ENCODE results near the gene DCTN5. TPM values are rescaled to one million over a fixed set of nuclear protein-coding genes. Genes with fewer than 3 reads are reported as not detected.

DCTN5 gene
- total and polyA plus RNA-seq, 2 experiments from 2014 or later: 23.3 to 31.7 TPM

DNA sequence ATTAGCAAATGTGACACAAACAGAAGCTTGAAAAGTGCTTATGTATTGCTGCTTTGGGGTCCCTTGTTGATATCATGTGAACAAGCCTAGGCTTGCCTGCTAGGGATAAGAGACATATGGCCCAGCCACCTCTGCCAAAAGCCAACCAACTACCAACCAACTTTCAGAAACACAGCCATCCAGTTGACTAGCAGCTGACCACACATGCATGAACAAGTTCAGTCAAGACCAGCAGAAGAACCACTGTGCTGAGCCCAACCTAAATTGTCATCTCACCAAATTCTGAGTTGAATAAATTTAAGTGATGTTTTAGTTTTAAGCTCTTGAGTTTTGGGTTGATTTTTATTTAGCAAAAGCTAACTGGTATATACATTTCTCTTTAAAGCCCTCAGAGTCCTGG lies 68.3 kb downstream of the DCTN5 start:
- no peaks in the 10 kb centered on the region for H3K79me2 ChIP-seq
- H3K4me3 ChIP-seq: no peak overlapping the region
- H3K36me3 ChIP-seq (replicated peaks; ENCODE audit: insufficient read depth, low read depth): no peaks in the 10 kb centered on the region
- peaks cover 32% of the 10 kb centered on the region for H3K27me3 ChIP-seq
- no peaks in the 10 kb centered on the region for H3K9me2 ChIP-seq (replicated peaks; ENCODE audit: insufficient read depth)
- no peaks in the 10 kb centered on the region for H4K20me1 ChIP-seq (ENCODE audit: insufficient read depth, poor library complexity, severe bottlenecking)
- no peak for DNase-seq (ENCODE audit: low spot score)
- H3K9me3 ChIP-seq (ENCODE audit: low read depth): no peaks in the 10 kb centered on the region
- H3K27ac ChIP-seq: no peak overlapping the region
- H3K4me2 ChIP-seq: no peak overlapping the region
- no peak overlapping the region for H2AFZ ChIP-seq
- H3K4me1 ChIP-seq (ENCODE audit: insufficient read depth): no peaks in the 10 kb centered on the region
- TF ChIP-seq EZH2phosphoT487 (IDR thresholded peaks at IDR 0.05; ENCODE audit: low read depth, severe bottlenecking, unreplicated experiment) (no peak), EZH2 (IDR thresholded peaks at IDR 0.05; ENCODE audit: borderline replicate concordance) (no peak)
- TF ChIP-seq, protein P1, sequence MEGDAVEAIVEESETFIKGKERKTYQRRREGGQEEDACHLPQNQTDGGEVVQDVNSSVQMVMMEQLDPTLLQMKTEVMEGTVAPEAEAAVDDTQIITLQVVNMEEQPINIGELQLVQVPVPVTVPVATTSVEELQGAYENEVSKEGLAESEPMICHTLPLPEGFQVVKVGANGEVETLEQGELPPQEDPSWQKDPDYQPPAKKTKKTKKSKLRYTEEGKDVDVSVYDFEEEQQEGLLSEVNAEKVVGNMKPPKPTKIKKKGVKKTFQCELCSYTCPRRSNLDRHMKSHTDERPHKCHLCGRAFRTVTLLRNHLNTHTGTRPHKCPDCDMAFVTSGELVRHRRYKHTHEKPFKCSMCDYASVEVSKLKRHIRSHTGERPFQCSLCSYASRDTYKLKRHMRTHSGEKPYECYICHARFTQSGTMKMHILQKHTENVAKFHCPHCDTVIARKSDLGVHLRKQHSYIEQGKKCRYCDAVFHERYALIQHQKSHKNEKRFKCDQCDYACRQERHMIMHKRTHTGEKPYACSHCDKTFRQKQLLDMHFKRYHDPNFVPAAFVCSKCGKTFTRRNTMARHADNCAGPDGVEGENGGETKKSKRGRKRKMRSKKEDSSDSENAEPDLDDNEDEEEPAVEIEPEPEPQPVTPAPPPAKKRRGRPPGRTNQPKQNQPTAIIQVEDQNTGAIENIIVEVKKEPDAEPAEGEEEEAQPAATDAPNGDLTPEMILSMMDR (IDR thresholded peaks at IDR 0.05; ENCODE audit: poor library complexity): no peak

GRCh38 chr16:23710008-23710407 lies 68.7 kb downstream of the DCTN5 start:
- no peak overlapping the region for H3K4me2 ChIP-seq
- H3K9me2 ChIP-seq (replicated peaks; ENCODE audit: insufficient read depth): no peaks in the 10 kb centered on the region
- H3K4me3 ChIP-seq: no peak overlapping the region
- no peaks in the 10 kb centered on the region for H3K9me3 ChIP-seq (ENCODE audit: low read depth)
- H2AFZ ChIP-seq: no peak overlapping the region
- no peak overlapping the region for H3K27ac ChIP-seq
- TF ChIP-seq, protein P1 (IDR thresholded peaks at IDR 0.05; ENCODE audit: poor library complexity): no peak
- TF ChIP-seq EZH2 (IDR thresholded peaks at IDR 0.05; ENCODE audit: borderline replicate concordance) (no peak), EZH2phosphoT487 (IDR thresholded peaks at IDR 0.05; ENCODE audit: low read depth, severe bottlenecking, unreplicated experiment) (no peak)
- DNase-seq (ENCODE audit: low spot score): no peak
- H4K20me1 ChIP-seq (ENCODE audit: insufficient read depth, poor library complexity, severe bottlenecking): no peaks in the 10 kb centered on the region
- 77% methylated on average over 2 of the region's 2 CpGs for WGBS (ENCODE audit: low lambda C conversion rate, missing lambda C conversion rate)
- H3K4me1 ChIP-seq (ENCODE audit: insufficient read depth): no peaks in the 10 kb centered on the region
- no peaks in the 10 kb centered on the region for H3K36me3 ChIP-seq (replicated peaks; ENCODE audit: insufficient read depth, low read depth)
- H3K79me2 ChIP-seq: no peaks in the 10 kb centered on the region
- peaks cover 36% of the 10 kb centered on the region for H3K27me3 ChIP-seq

- Histone ChIP-seq H3K9me3 (ENCODE audit: low read depth) (no peaks in the 10 kb centered on the region), H3K79me2 (no peaks in the 10 kb centered on the region), H4K20me1 (ENCODE audit: insufficient read depth, poor library complexity, severe bottlenecking) (no peaks in the 10 kb centered on the region), H3K27me3 (peaks cover 36% of the 10 kb centered on the region), H3K27ac (no peak overlapping the region), H2AFZ (no peak overlapping the region), H3K9me2 (replicated peaks; ENCODE audit: insufficient read depth) (no peaks in the 10 kb centered on the region), H3K4me1 (ENCODE audit: insufficient read depth) (no peaks in the 10 kb centered on the region), H3K36me3 (replicated peaks; ENCODE audit: insufficient read depth, low read depth) (no peaks in the 10 kb centered on the region), H3K4me3 (no peak overlapping the region), H3K4me2 (no peak overlapping the region)
- DNase-seq (ENCODE audit: low spot score): no peak
- WGBS (ENCODE audit: low lambda C conversion rate, missing lambda C conversion rate): 90% methylated on average over 3 of the region's 3 CpGs
- TF ChIP-seq EZH2phosphoT487 (IDR thresholded peaks at IDR 0.05; ENCODE audit: low read depth, severe bottlenecking, unreplicated experiment) (no peak), EZH2 (IDR thresholded peaks at IDR 0.05; ENCODE audit: borderline replicate concordance) (no peak)
- TF ChIP-seq, protein P1 (IDR thresholded peaks at IDR 0.05; ENCODE audit: poor library complexity): no peak
Measured at GRCh38 chr16:23710504-23710903, 69.2 kb downstream of the DCTN5 start.

DNA sequence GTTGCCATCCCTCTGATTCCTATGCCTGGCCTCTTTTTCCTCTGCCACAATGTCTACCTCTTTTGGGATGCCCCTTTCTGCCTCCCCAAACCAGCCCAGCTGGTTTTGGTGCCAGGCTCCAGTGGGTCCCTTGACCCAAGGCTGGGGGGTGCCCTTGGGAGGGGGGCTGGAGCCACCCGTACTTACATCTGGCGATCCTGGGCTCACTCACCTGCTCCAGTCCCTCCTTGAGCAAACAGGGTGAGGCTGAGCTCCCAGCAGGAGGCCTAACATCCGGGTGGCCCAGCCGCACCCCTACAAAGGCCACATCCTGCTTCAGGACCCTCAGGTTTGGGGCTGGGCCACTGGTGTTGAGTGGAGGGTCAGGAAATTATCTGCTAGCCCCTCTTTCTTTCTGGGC lies 70.5 kb downstream of the DCTN5 start:
- peaks cover 36% of the 10 kb centered on the region for H3K27me3 ChIP-seq
- TF ChIP-seq EZH2phosphoT487 (IDR thresholded peaks at IDR 0.05; ENCODE audit: low read depth, severe bottlenecking, unreplicated experiment) (no peak), EZH2 (IDR thresholded peaks at IDR 0.05; ENCODE audit: borderline replicate concordance) (no peak)
- TF ChIP-seq, protein P1 (IDR thresholded peaks at IDR 0.05; ENCODE audit: poor library complexity): no peak
- no peaks in the 10 kb centered on the region for H3K9me3 ChIP-seq (ENCODE audit: low read depth)
- H2AFZ ChIP-seq: no peak overlapping the region
- no peak overlapping the region for H3K27ac ChIP-seq
- H3K36me3 ChIP-seq (replicated peaks; ENCODE audit: insufficient read depth, low read depth): no peaks in the 10 kb centered on the region
- H3K79me2 ChIP-seq: no peaks in the 10 kb centered on the region
- H3K9me2 ChIP-seq (replicated peaks; ENCODE audit: insufficient read depth): no peaks in the 10 kb centered on the region
- H3K4me2 ChIP-seq: no peak overlapping the region
- no peak overlapping the region for H3K4me3 ChIP-seq
- 88% methylated on average over 4 of the region's 4 CpGs for WGBS (ENCODE audit: low lambda C conversion rate, missing lambda C conversion rate)
- no peaks in the 10 kb centered on the region for H3K4me1 ChIP-seq (ENCODE audit: insufficient read depth)
- no peak for DNase-seq (ENCODE audit: low spot score)
- no peaks in the 10 kb centered on the region for H4K20me1 ChIP-seq (ENCODE audit: insufficient read depth, poor library complexity, severe bottlenecking)
